ENCODE measurements around the gene MUC4.

MUC4 gene

DNA sequence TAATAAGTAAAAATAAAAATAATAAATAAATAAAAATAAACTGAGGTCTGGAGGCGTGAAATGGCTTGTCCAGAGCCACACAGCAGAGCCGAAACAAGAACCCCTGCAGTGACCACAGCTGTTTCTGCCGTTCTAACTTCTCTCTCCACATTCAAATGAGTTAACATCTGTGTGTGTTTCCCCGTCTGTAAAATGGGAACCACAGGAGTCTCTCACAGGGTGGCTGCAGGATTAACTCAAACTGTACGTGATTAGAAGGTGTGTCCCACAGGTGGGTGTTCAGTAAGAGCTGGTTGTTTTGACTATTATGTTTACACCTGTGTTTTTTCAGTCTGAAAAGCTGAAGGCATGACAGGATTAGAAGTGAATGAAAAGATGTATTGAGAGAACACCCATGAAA is 27.0 kb upstream of the MUC4 start:
- no peak for ATAC-seq
- TF ChIP-seq PATZ1 (CRISPR knock-in tag; IDR thresholded peaks at IDR 0.05; ENCODE audit: borderline replicate concordance) (no peak), ZNF565 (CRISPR knock-in tag; conservative IDR thresholded peaks at IDR 0.05; ENCODE audit: low read depth) (no peak), RARB (CRISPR knock-in tag; IDR thresholded peaks at IDR 0.05) (no peak), PPARA (CRISPR knock-in tag; IDR thresholded peaks at IDR 0.05; ENCODE audit: borderline replicate concordance) (no peak), SNAI2 (CRISPR knock-in tag; IDR thresholded peaks at IDR 0.05) (no peak), CSDC2 (CRISPR knock-in tag; IDR thresholded peaks at IDR 0.05) (no peak), ZNF8 (CRISPR knock-in tag; IDR thresholded peaks at IDR 0.05) (no peak), ZFP30 (CRISPR knock-in tag; IDR thresholded peaks at IDR 0.05) (no peak), ESRRG (CRISPR knock-in tag; IDR thresholded peaks at IDR 0.05) (no peak), CREB5 (CRISPR knock-in tag; IDR thresholded peaks at IDR 0.05; ENCODE audit: low read depth) (no peak), TCF4 (CRISPR knock-in tag; IDR thresholded peaks at IDR 0.05; ENCODE audit: borderline replicate concordance) (no peak)

GRCh38 chr3:195836476-195837135 is 24.9 kb upstream of the MUC4 start:
- ATAC-seq: no peak
- TF ChIP-seq ZFP30 (CRISPR knock-in tag; IDR thresholded peaks at IDR 0.05): no peak
- TF ChIP-seq ZFP3 (CRISPR knock-in tag; IDR thresholded peaks at IDR 0.05): no peak
- no peak for TF ChIP-seq PATZ1 (CRISPR knock-in tag; IDR thresholded peaks at IDR 0.05; ENCODE audit: borderline replicate concordance)
- no peak for TF ChIP-seq ZC3H10 (CRISPR knock-in tag; IDR thresholded peaks at IDR 0.05)
- no peak for TF ChIP-seq PPARA (CRISPR knock-in tag; IDR thresholded peaks at IDR 0.05; ENCODE audit: borderline replicate concordance)
- TF ChIP-seq RARB (CRISPR knock-in tag; IDR thresholded peaks at IDR 0.05): no peak
- TF ChIP-seq ZNF565 (CRISPR knock-in tag; conservative IDR thresholded peaks at IDR 0.05; ENCODE audit: low read depth): no peak
- no peak for TF ChIP-seq TCF4 (CRISPR knock-in tag; IDR thresholded peaks at IDR 0.05; ENCODE audit: borderline replicate concordance)
- no peak for TF ChIP-seq POU6F1 (CRISPR knock-in tag; IDR thresholded peaks at IDR 0.05; ENCODE audit: borderline replicate concordance, low read depth)
- TF ChIP-seq ZNF70 (CRISPR knock-in tag; IDR thresholded peaks at IDR 0.05): no peak
- TF ChIP-seq CSDC2 (CRISPR knock-in tag; IDR thresholded peaks at IDR 0.05): no peak
- no peak for TF ChIP-seq ZNF8 (CRISPR knock-in tag; IDR thresholded peaks at IDR 0.05)
- TF ChIP-seq GLIS3 (CRISPR knock-in tag; IDR thresholded peaks at IDR 0.05): no peak

- no peak for ATAC-seq
- TF ChIP-seq PATZ1 (CRISPR knock-in tag; IDR thresholded peaks at IDR 0.05; ENCODE audit: borderline replicate concordance): no peak
- no peak for TF ChIP-seq ZC3H10 (CRISPR knock-in tag; IDR thresholded peaks at IDR 0.05)
- no peak for TF ChIP-seq CSRNP3 (CRISPR knock-in tag; IDR thresholded peaks at IDR 0.05)
- no peak for TF ChIP-seq ZNF70 (CRISPR knock-in tag; IDR thresholded peaks at IDR 0.05)
- TF ChIP-seq TOX (CRISPR knock-in tag; IDR thresholded peaks at IDR 0.05; ENCODE audit: borderline replicate concordance): no peak
- no peak for TF ChIP-seq ZNF8 (CRISPR knock-in tag; IDR thresholded peaks at IDR 0.05)
- TF ChIP-seq ARNTL (CRISPR knock-in tag; IDR thresholded peaks at IDR 0.05; ENCODE audit: borderline replicate concordance, low read depth): no peak
- TF ChIP-seq ZFP30 (CRISPR knock-in tag; IDR thresholded peaks at IDR 0.05): no peak
- no peak for TF ChIP-seq TSHZ2 (CRISPR knock-in tag; IDR thresholded peaks at IDR 0.05)
- TF ChIP-seq SNAI2 (CRISPR knock-in tag; IDR thresholded peaks at IDR 0.05): no peak
- TF ChIP-seq BACH2 (CRISPR knock-in tag; IDR thresholded peaks at IDR 0.05; ENCODE audit: borderline replicate concordance): no peak
- no peak for TF ChIP-seq CSDC2 (CRISPR knock-in tag; IDR thresholded peaks at IDR 0.05)
- TF ChIP-seq ZNF565 (CRISPR knock-in tag; conservative IDR thresholded peaks at IDR 0.05; ENCODE audit: low read depth): no peak
- TF ChIP-seq RARB (CRISPR knock-in tag; IDR thresholded peaks at IDR 0.05): no peak
- no peak for TF ChIP-seq ISL1 (CRISPR knock-in tag; IDR thresholded peaks at IDR 0.05)
- TF ChIP-seq PPARA (CRISPR knock-in tag; IDR thresholded peaks at IDR 0.05; ENCODE audit: borderline replicate concordance): no peak
- no peak for TF ChIP-seq ZFP3 (CRISPR knock-in tag; IDR thresholded peaks at IDR 0.05)
- TF ChIP-seq ESRRG (CRISPR knock-in tag; IDR thresholded peaks at IDR 0.05): no peak
- no peak for TF ChIP-seq TCF4 (CRISPR knock-in tag; IDR thresholded peaks at IDR 0.05; ENCODE audit: borderline replicate concordance)
Observed at GRCh38 chr3:195835791-195836190, 24.1 kb upstream of the MUC4 start.
